A549 (cell line): ENCODE data around the gene ANK2. TPM values are rescaled to one million over a fixed set of nuclear protein-coding genes. Genes with fewer than 3 reads are reported as not detected.

Source experiments
- ATAC-seq, 2 experiments: fragments of 200-7000 bp in 1 of 2; fragments of >200 bp in 1 of 2; cut with Nextera tagmentation in 1 of 2; cut with Tn5 transposase in 1 of 2; 3 replicates each; pipeline versions ENCODE4 v1.8.0 to v1.9.1; 2018 to 2020; ENCODE audit warnings: mild to moderate bottlenecking in 1 of 2, moderate library complexity in 1 of 2
- CTCF ChIA-PET: fragments of 300-600 bp; sonication (Branson Sonifier 250); formaldehyde crosslinking; extraction: SDS; loops from one replicate; lab custom pipeline; 2021; ENCODE audit warnings: antibody characterized with exemption, inconsistent platforms; lab: Yijun Ruan, JAX
- POLR2A ChIA-PET: fragments of 350-600 bp; formaldehyde crosslinking; extraction: SDS; loops from one replicate; lab custom pipeline; 2021; ENCODE audit warnings: antibody characterized with exemption, inconsistent platforms; lab: Yijun Ruan, JAX
- DNase-seq, 2 experiments: peaks; one replicate each; pipeline versions ENCODE4 v3.0.0 to v3.0.0-alpha.2; 2011 to 2016; ENCODE audit warnings: low read depth in 1 of 2, low spot score in 1 of 2
- FAIRE-seq: peaks from 2 replicates; lab custom pipeline; 2011; peaks lifted over from hg19 to GRCh38; lab: Jason Lieb, UNC
- H3K27ac ChIP-seq, 2 experiments: fragments of >200 bp; sonication (Bioruptor Twin); formaldehyde crosslinking; 3 replicates each; pipeline ENCODE4 v1.5.1; 2016 to 2017
- H3K4me1 ChIP-seq: fragments of >200 bp; sonication (Bioruptor Twin); formaldehyde crosslinking; 3 replicates; pipeline ENCODE4 v1.6.1; 2016
- H3K4me2 ChIP-seq: fragments of >200 bp; sonication (Bioruptor Twin); formaldehyde crosslinking; 3 replicates; pipeline ENCODE4 v1.6.1; 2016
- H3K4me3 ChIP-seq: fragments of >200 bp; sonication (Bioruptor Twin); formaldehyde crosslinking; 3 replicates; pipeline ENCODE4 v1.5.1; 2016
- H3K9me3 ChIP-seq: fragments of >200 bp; sonication (Bioruptor Twin); formaldehyde crosslinking; 3 replicates; pipeline ENCODE4 v1.6.1; 2016
- CBX2 ChIP-seq: fragments of 200-600 bp; sonication (generic); IDR thresholded peaks from 2 replicates; pipeline ENCODE4 v1.6.1; 2016; ENCODE audit warnings: low read depth, mild to moderate bottlenecking, borderline replicate concordance
- CBX8 ChIP-seq: fragments of 200-600 bp; sonication (generic); IDR thresholded peaks from 2 replicates; pipeline ENCODE4 v1.6.1; 2016
- CHD2 ChIP-seq: fragments of 150-350 bp; IDR thresholded peaks from 2 replicates; pipeline ENCODE4 v1.6.1; 2014; ENCODE audit warnings: low read length; ENCODE audit not compliant: partially characterized antibody
- CHD4 ChIP-seq: fragments of 200-600 bp; sonication (generic); IDR thresholded peaks from 2 replicates; pipeline ENCODE4 v1.6.1; 2016; ENCODE audit warnings: antibody characterized with exemption, mild to moderate bottlenecking, borderline replicate concordance
- EHMT2 ChIP-seq: fragments of 200-600 bp; sonication (generic); IDR thresholded peaks from 2 replicates; pipeline ENCODE4 v1.6.1; 2016; ENCODE audit warnings: antibody characterized with exemption, low read depth, mild to moderate bottlenecking, moderate library complexity
- FOXS1 ChIP-seq: fragments of 250-450 bp; sonication (Bioruptor Pico); IDR thresholded peaks from 2 replicates; pipeline ENCODE4 v1.5.0; 2020; ENCODE audit warnings: mild to moderate bottlenecking, moderate library complexity
- GATA3 ChIP-seq: IDR thresholded peaks from 2 replicates; pipeline ENCODE4 v1.6.1; 2012; ENCODE audit warnings: borderline replicate concordance
- HDAC2 ChIP-seq: fragments of 200-600 bp; sonication (generic); IDR thresholded peaks from 2 replicates; pipeline ENCODE4 v1.6.1; 2016
- JUNB ChIP-seq: fragments of >200 bp; sonication (Bioruptor Twin); formaldehyde crosslinking; IDR thresholded peaks from 2 replicates; pipeline ENCODE4 v1.6.1; 2016
- NFE2L2 ChIP-seq: fragments of 150-350 bp; conservative IDR thresholded peaks from 2 replicates; pipeline ENCODE4 v1.6.1; 2014; ENCODE audit warnings: low read length
- RARB ChIP-seq: fragments of 250-450 bp; sonication (Bioruptor Pico); IDR thresholded peaks from 2 replicates; pipeline ENCODE4 v1.8.0; 2021; ENCODE audit warnings: mild to moderate bottlenecking, moderate library complexity
- SMC3 ChIP-seq: fragments of >200 bp; sonication (Bioruptor Twin); formaldehyde crosslinking; IDR thresholded peaks from 3 replicates; pipeline ENCODE4 v1.6.1; 2018; ENCODE audit warnings: inconsistent platforms
- TFCP2L1 ChIP-seq: fragments of 250-450 bp; sonication (Bioruptor Pico); IDR thresholded peaks from 2 replicates; pipeline ENCODE4 v1.5.0; 2021; ENCODE audit warnings: mild to moderate bottlenecking
- ZSCAN20 ChIP-seq: fragments of 250-450 bp; sonication (Bioruptor Pico); IDR thresholded peaks from 2 replicates; pipeline ENCODE4 v1.8.0; 2022; ENCODE audit warnings: mild to moderate bottlenecking, moderate library complexity
- WGBS: methylation state at CpG from one replicate; pipeline ENCODE4 v1.1.6; 2017; ENCODE audit errors: missing lambda C conversion rate; 5-methylcytosine and 5-hydroxymethylcytosine counted together
- polyA plus RNA-seq, 4 experiments: library from polyadenylated mRNA; depleted of rRNA in 3 of 4; stranded (reverse); fragments of >200 nt; fragmentation: RNase III in 1 of 4; extraction: RNeasy Plus Mini Kit Qiagen cat#74134 plus additional on column Dnase treatment in 1 of 4; gene quantifications; 2 replicates in 3 of 4; 3 replicates in 1 of 4; pipeline ENCODE4 v1.2.3, GENCODE V29; 2011 to 2017
- TF ChIP-seq, protein P1 (sequence below): fragments of 200-600 bp; sonication (generic); IDR thresholded peaks from 2 replicates; pipeline ENCODE4 v1.6.1; 2016; ENCODE audit warnings: antibody characterized with exemption, mild to moderate bottlenecking, moderate library complexity
- TF ChIP-seq, protein P2 (sequence below): fragments of >200 bp; sonication (Bioruptor Twin); formaldehyde crosslinking; IDR thresholded peaks from 3 replicates; pipeline ENCODE4 v1.6.1; 2016

Gene ANK2
- polyA plus RNA-seq, 2 of the 4 experiments (the other 2 are of a cell fraction): 1.4 to 3.1 TPM

DNA sequence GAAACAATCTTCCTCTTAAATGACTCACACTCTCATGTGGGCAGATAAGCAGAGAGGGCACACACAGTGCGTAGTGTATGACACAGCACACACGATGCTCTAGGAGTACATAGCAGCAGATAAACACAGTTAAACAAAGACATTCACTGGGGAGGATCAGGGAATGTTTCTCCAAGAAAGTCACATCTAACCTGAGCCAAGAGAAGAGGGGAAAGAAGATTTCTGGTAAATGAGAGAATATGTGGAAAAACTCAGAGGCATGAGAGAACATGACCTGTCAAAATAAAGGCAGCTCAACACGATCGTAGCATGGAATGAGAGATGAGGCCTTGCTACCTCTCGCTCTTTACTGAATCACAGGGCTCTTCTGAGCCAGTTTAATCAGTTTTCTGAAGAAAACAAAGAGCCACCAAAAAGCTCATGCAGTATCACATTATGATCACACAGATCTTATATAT, 251.0 kb downstream of the ANK2 start:
- whole genome bisulfite sequencing: 69% methylated on average over 5 of the region's 5 CpGs
- no peaks in the 10 kb centered on the region for H3K4me1 ChIP-seq
- H3K27ac ChIP-seq: no peak overlapping the region
- POLR2A ChIA-PET: no interaction called here
- TF ChIP-seq, protein P1, sequence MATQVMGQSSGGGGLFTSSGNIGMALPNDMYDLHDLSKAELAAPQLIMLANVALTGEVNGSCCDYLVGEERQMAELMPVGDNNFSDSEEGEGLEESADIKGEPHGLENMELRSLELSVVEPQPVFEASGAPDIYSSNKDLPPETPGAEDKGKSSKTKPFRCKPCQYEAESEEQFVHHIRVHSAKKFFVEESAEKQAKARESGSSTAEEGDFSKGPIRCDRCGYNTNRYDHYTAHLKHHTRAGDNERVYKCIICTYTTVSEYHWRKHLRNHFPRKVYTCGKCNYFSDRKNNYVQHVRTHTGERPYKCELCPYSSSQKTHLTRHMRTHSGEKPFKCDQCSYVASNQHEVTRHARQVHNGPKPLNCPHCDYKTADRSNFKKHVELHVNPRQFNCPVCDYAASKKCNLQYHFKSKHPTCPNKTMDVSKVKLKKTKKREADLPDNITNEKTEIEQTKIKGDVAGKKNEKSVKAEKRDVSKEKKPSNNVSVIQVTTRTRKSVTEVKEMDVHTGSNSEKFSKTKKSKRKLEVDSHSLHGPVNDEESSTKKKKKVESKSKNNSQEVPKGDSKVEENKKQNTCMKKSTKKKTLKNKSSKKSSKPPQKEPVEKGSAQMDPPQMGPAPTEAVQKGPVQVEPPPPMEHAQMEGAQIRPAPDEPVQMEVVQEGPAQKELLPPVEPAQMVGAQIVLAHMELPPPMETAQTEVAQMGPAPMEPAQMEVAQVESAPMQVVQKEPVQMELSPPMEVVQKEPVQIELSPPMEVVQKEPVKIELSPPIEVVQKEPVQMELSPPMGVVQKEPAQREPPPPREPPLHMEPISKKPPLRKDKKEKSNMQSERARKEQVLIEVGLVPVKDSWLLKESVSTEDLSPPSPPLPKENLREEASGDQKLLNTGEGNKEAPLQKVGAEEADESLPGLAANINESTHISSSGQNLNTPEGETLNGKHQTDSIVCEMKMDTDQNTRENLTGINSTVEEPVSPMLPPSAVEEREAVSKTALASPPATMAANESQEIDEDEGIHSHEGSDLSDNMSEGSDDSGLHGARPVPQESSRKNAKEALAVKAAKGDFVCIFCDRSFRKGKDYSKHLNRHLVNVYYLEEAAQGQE: no peak
- peak; percentile 70 to 71 for ATAC-seq
- DNase-seq: peak; percentile 7 to 47
- no peaks in the 10 kb centered on the region for H3K9me3 ChIP-seq
- CTCF ChIA-PET: no interaction called here
- FAIRE-seq: no peak
- H3K4me3 ChIP-seq: no peak overlapping the region
- H3K4me2 ChIP-seq: no peak overlapping the region

DNA sequence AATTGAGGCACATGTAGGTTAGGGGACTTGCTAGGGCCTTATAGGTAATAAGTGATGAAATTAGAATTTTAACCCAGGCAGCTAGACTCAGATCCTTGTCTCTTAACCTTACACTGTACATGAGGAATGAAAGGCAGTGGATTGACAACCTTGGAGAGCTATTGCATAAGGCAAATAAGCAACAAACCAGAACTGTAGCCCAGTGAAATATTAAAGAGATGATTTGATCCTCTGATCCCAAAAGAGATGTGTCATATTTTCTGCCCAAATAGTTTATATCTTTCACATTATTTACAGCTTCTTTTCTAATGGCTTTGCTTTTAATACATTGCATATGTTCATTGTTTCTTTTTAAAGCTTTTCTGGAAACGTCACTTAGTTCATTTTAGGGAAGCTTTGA, 252.6 kb downstream of the ANK2 start:
- ChIA-PET POLR2A (no interaction called here), CTCF (no interaction called here)
- Histone ChIP-seq H3K9me3 (no peaks in the 10 kb centered on the region), H3K4me3 (no peak overlapping the region), H3K4me2 (no peak overlapping the region), H3K27ac (no peak overlapping the region), H3K4me1 (no peaks in the 10 kb centered on the region)
- WGBS: 48% methylated on average over 1 of the region's 1 CpG
- no peak for TF ChIP-seq CHD2
- no peak for DNase-seq
- no peak for FAIRE-seq
- ATAC-seq: no peak

DNA sequence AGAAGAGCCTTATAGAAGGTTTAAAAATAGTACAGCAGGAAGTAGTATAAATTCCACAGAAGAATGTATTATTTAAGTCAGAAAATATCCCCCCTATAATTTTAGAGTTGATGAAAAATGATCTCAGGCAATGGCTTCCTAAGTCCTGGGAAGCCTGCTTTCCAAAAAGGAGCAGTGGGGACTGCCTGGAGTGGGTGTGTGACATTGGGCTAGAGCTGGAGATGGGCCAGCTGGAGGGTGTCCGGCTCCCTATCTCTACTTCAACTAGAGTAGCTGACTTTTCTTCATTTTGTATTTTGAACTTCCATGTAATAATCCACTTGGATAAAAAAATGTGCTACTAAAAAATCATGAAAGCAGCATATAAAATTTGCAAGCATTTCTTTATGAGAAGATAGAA, 253.9 kb downstream of the ANK2 start:
- WGBS: 33% methylated on average over 1 of the region's 1 CpG
- FAIRE-seq (no peak), ATAC-seq (no peak), DNase-seq (no peak)
- no peak overlapping the region for H3K4me3 ChIP-seq
- H3K4me2 ChIP-seq: no peak overlapping the region
- ChIA-PET POLR2A (no interaction called here), CTCF (no interaction called here)
- TF ChIP-seq TFCP2L1 (CRISPR knock-in tag): no peak
- no peak for TF ChIP-seq NFE2L2
- TF ChIP-seq CBX8: no peak
- no peak for TF ChIP-seq RARB (CRISPR knock-in tag)
- no peak for TF ChIP-seq CBX2
- H3K4me1 ChIP-seq: no peaks in the 10 kb centered on the region
- no peaks in the 10 kb centered on the region for H3K9me3 ChIP-seq
- no peak overlapping the region for H3K27ac ChIP-seq

DNA sequence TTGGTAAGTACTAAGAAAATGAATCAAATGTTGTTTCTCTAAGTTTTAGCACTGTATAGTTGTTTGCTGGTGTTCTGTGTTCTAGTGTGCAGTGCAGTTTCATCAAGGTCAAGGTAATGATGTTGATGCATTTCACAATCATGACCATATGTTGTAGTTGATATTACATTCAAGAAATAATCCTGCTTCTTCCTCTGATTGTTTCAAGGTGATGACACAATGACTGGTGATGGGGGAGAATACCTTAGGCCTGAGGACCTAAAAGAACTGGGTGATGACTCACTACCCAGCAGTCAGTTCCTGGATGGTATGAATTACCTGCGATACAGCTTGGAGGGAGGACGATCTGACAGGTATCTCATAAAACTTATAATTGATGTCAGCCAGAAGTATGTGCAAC, 261.6 kb downstream of the ANK2 start:
- POLR2A ChIA-PET: no interaction called here
- CTCF ChIA-PET: no interaction called here
- H3K4me1 ChIP-seq: no peaks in the 10 kb centered on the region
- TF ChIP-seq CBX2 (no peak), EHMT2 (no peak), HDAC2 (no peak), SMC3 (no peak), CHD4 (no peak), ZSCAN20 (CRISPR knock-in tag) (no peak), FOXS1 (CRISPR knock-in tag) (no peak), GATA3 (no peak), JUNB (no peak)
- TF ChIP-seq, protein P2, sequence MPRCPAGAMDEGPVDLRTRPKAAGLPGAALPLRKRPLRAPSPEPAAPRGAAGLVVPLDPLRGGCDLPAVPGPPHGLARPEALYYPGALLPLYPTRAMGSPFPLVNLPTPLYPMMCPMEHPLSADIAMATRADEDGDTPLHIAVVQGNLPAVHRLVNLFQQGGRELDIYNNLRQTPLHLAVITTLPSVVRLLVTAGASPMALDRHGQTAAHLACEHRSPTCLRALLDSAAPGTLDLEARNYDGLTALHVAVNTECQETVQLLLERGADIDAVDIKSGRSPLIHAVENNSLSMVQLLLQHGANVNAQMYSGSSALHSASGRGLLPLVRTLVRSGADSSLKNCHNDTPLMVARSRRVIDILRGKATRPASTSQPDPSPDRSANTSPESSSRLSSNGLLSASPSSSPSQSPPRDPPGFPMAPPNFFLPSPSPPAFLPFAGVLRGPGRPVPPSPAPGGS: no peak
- 87% methylated on average over 2 of the region's 2 CpGs for WGBS
- no peak overlapping the region for H3K4me2 ChIP-seq
- FAIRE-seq: no peak
- H3K4me3 ChIP-seq: no peak overlapping the region
- no peaks in the 10 kb centered on the region for H3K9me3 ChIP-seq
- no peak for DNase-seq
- no peak overlapping the region for H3K27ac ChIP-seq
- ATAC-seq: no peak
